WTC11 (cell line): ENCODE results near the gene CHRNB1. TPM values are rescaled to one million over a fixed set of nuclear protein-coding genes. Genes with fewer than 3 reads are reported as not detected.
"Not testable (repeated sequence)": the region's sequence is repeated elsewhere in the genome, so short reads cannot be mapped to it uniquely, and the experiment has no call there.

Source experiments
- ATAC-seq: fragments of 200-7000 bp; cut with Tn5 transposase; 2 replicates; pipeline ENCODE4 v1.10.0; 2021; ENCODE audit warnings: mild to moderate bottlenecking, moderate library complexity
- CTCF ChIA-PET: fragments of 300-600 bp; sonication (Branson Sonifier 250); formaldehyde crosslinking; loops from one replicate; lab custom pipeline; 2021; ENCODE audit warnings: antibody characterized with exemption; lab: Charles Lee
- POLR2A ChIA-PET: fragments of 350-600 bp; sonication (Branson Sonifier 250); formaldehyde crosslinking; loops from one replicate; lab custom pipeline; 2021; ENCODE audit warnings: antibody characterized with exemption; lab: Charles Lee
- DNase-seq: peaks from one replicate; pipeline ENCODE4 v3.0.0; 2021; ENCODE audit warnings: low spot score
- H3K27ac Mint-ChIP-seq: 2 replicates; pipeline ENCODE4 v1.8.0; 2021; ENCODE audit warnings: mixed read lengths
- H3K27me3 Mint-ChIP-seq: 2 replicates; pipeline ENCODE4 v1.8.0; 2021; ENCODE audit warnings: low read depth, mild to moderate bottlenecking, moderate library complexity, mixed read lengths
- H3K36me3 Mint-ChIP-seq: 2 replicates; pipeline ENCODE4 v1.8.0; 2021; ENCODE audit warnings: mixed read lengths
- H3K4me1 Mint-ChIP-seq: 2 replicates; pipeline ENCODE4 v1.8.0; 2022; ENCODE audit warnings: mixed read lengths
- H3K4me3 Mint-ChIP-seq: 2 replicates; pipeline ENCODE4 v1.8.0; 2021; ENCODE audit warnings: mild to moderate bottlenecking, moderate library complexity, mixed read lengths
- H3K9me3 Mint-ChIP-seq: 2 replicates; pipeline ENCODE4 v1.8.0; 2021; ENCODE audit warnings: mixed read lengths
- AFF4 ChIP-seq: sonication (generic); formaldehyde crosslinking; IDR thresholded peaks from 2 replicates; pipeline ENCODE4 v1.8.1; 2023; ENCODE audit warnings: mild to moderate bottlenecking, missing genetic modification reagents, borderline replicate concordance
- ATF6 ChIP-seq: sonication (generic); formaldehyde crosslinking; IDR thresholded peaks from 2 replicates; pipeline ENCODE4 v1.8.1; 2023; ENCODE audit warnings: mild to moderate bottlenecking, missing genetic modification reagents
- ESRRA ChIP-seq: sonication (generic); formaldehyde crosslinking; IDR thresholded peaks from 2 replicates; pipeline ENCODE4 v1.8.1; 2022; ENCODE audit warnings: mild to moderate bottlenecking, missing genetic modification reagents, borderline replicate concordance
- FOXK1 ChIP-seq: sonication (generic); formaldehyde crosslinking; IDR thresholded peaks from 2 replicates; pipeline ENCODE4 v1.8.0; 2022; ENCODE audit warnings: mild to moderate bottlenecking, moderate library complexity, missing genetic modification reagents
- FOXP4 ChIP-seq: sonication (generic); formaldehyde crosslinking; IDR thresholded peaks from 2 replicates; pipeline ENCODE4 v1.8.0; 2022; ENCODE audit warnings: mild to moderate bottlenecking, missing genetic modification reagents
- JUN ChIP-seq: sonication (generic); formaldehyde crosslinking; IDR thresholded peaks from 2 replicates; pipeline ENCODE4 v1.8.0; 2023; ENCODE audit warnings: mild to moderate bottlenecking, missing genetic modification reagents
- MYBL2 ChIP-seq: sonication (generic); formaldehyde crosslinking; IDR thresholded peaks from 2 replicates; pipeline ENCODE4 v1.8.1; 2023; ENCODE audit warnings: mild to moderate bottlenecking, moderate library complexity, missing genetic modification reagents
- PREB ChIP-seq: sonication (generic); formaldehyde crosslinking; IDR thresholded peaks from 2 replicates; pipeline ENCODE4 v1.8.1; 2022; ENCODE audit warnings: mild to moderate bottlenecking, missing genetic modification reagents, moderate library complexity, borderline replicate concordance
- SOX15 ChIP-seq: fragments of 250-450 bp; sonication (Bioruptor Pico); IDR thresholded peaks from 2 replicates; pipeline ENCODE4 v1.9.0; 2021; ENCODE audit warnings: mild to moderate bottlenecking
- TEAD1 ChIP-seq: sonication (generic); formaldehyde crosslinking; IDR thresholded peaks from 2 replicates; pipeline ENCODE4 v1.8.0; 2022; ENCODE audit warnings: mild to moderate bottlenecking, missing genetic modification reagents
- ZBTB43 ChIP-seq: sonication (generic); formaldehyde crosslinking; IDR thresholded peaks from 2 replicates; pipeline ENCODE4 v1.8.1; 2023; ENCODE audit warnings: mild to moderate bottlenecking, missing genetic modification reagents
- ZNF138 ChIP-seq: sonication (generic); formaldehyde crosslinking; conservative IDR thresholded peaks from 2 replicates; pipeline ENCODE4 v1.8.1; 2022; ENCODE audit warnings: mild to moderate bottlenecking, moderate library complexity, missing genetic modification reagents
- ZNF317 ChIP-seq: sonication (generic); formaldehyde crosslinking; IDR thresholded peaks from 2 replicates; pipeline ENCODE4 v1.8.1; 2023; ENCODE audit warnings: low read depth, mild to moderate bottlenecking, moderate library complexity, missing genetic modification reagents, borderline replicate concordance
- ZSCAN18 ChIP-seq: fragments of 250-450 bp; sonication (Bioruptor Pico); IDR thresholded peaks from 2 replicates; pipeline ENCODE4 v2.1.2; 2022; ENCODE audit warnings: mild to moderate bottlenecking, moderate library complexity
- total RNA-seq: library from RNA; stranded (reverse); gene quantifications from 3 replicates; pipeline ENCODE4 v1.2.3, GENCODE V29; 2021

The CHRNB1 gene
- total RNA-seq, 1 experiment from 2014 or later: 16.0 TPM

- CTCF ChIA-PET: interaction anchor here (1.4 kb wide), 1 partner anchor 29 kb away, joined by 3 read pairs; no protein-coding TSS in a partner anchor
- H3K27me3 Mint-ChIP-seq, H3K27ac Mint-ChIP-seq, H3K4me3 Mint-ChIP-seq, DNase-seq, ATAC-seq, H3K36me3 Mint-ChIP-seq, H3K9me3 Mint-ChIP-seq, H3K4me1 Mint-ChIP-seq, POLR2A ChIA-PET: not testable (repeated sequence)
Measured at GRCh38 chr17:7470457-7470973, 25.7 kb downstream of the CHRNB1 start.

GRCh38 chr17:7471729-7472128 lies 26.9 kb downstream of the CHRNB1 start:
- peaks cover 10% of the 10 kb centered on the region for H3K4me1 Mint-ChIP-seq
- ChIA-PET CTCF (interaction anchor here (1.4 kb wide), 1 partner anchor 30 kb away, joined by 3 read pairs; no protein-coding TSS in a partner anchor), POLR2A (no interaction called here)
- DNase-seq: no peak
- TF ChIP-seq TEAD1: no peak
- TF ChIP-seq FOXK1 (CRISPR knock-in tag): no peak
- TF ChIP-seq ESRRA (CRISPR knock-in tag): no peak
- no peak for TF ChIP-seq AFF4 (CRISPR knock-in tag)
- TF ChIP-seq ZSCAN18 (CRISPR knock-in tag): no peak
- no peak for TF ChIP-seq MYBL2 (CRISPR knock-in tag)
- no peak for TF ChIP-seq ZNF317 (CRISPR knock-in tag)
- no peak for TF ChIP-seq JUN
- no peak for TF ChIP-seq ATF6 (CRISPR knock-in tag)
- no peak for TF ChIP-seq ZBTB43
- no peak for TF ChIP-seq SOX15 (CRISPR knock-in tag)
- TF ChIP-seq PREB (CRISPR knock-in tag): no peak
- no peak for TF ChIP-seq ZNF138 (CRISPR knock-in tag)
- TF ChIP-seq FOXP4 (CRISPR knock-in tag): no peak
- H3K27me3 Mint-ChIP-seq: no peaks in the 10 kb centered on the region
- no peaks in the 10 kb centered on the region for H3K9me3 Mint-ChIP-seq
- no peak overlapping the region for H3K4me3 Mint-ChIP-seq
- no peak overlapping the region for H3K27ac Mint-ChIP-seq
- no peaks in the 10 kb centered on the region for H3K36me3 Mint-ChIP-seq
- no peak for ATAC-seq

GRCh38 chr17:7474767-7475166 lies 29.9 kb downstream of the CHRNB1 start:
- H3K4me3 Mint-ChIP-seq, H3K27ac Mint-ChIP-seq, H3K36me3 Mint-ChIP-seq, H3K27me3 Mint-ChIP-seq, DNase-seq, H3K9me3 Mint-ChIP-seq, ATAC-seq: not testable (repeated sequence)
- ChIA-PET POLR2A (interaction anchor here (0.7 kb wide), 2 partner anchors 16 to 33 kb away, joined by 3 to 4 read pairs; no protein-coding TSS in a partner anchor), CTCF (interaction anchor here (0.7 to 2.7 kb wide), 2 partner anchors 40 to 86 kb away, joined by 6 to 11 read pairs; no protein-coding TSS in a partner anchor)
- H3K4me1 Mint-ChIP-seq: peaks cover 24% of the 10 kb centered on the region
